H1 (cell line): ENCODE measurements around the gene PTPN22. TPM values are rescaled to one million over a fixed set of nuclear protein-coding genes. Genes with fewer than 3 reads are reported as not detected.

Experiments
- CTCF ChIA-PET: fragments of 300-600 bp; sonication (Branson Sonifier 250); formaldehyde crosslinking; loops from one replicate; lab custom pipeline; 2021; ENCODE audit not compliant: partially characterized antibody; lab: Charles Lee
- POLR2A ChIA-PET: fragments of 300-600 bp; sonication (Branson Sonifier 250); formaldehyde crosslinking; loops from one replicate; lab custom pipeline; 2021; ENCODE audit warnings: inconsistent platforms; ENCODE audit not compliant: partially characterized antibody; lab: Charles Lee
- DNase-seq, 2 experiments: peaks; one replicate each; pipeline versions ENCODE4 v3.0.0 to v3.0.0-alpha.2; 2010 to 2022; ENCODE audit warnings: low spot score in 2 of 2, low read depth in 1 of 2, mixed read lengths in 1 of 2
- FAIRE-seq: peaks from 2 replicates; lab custom pipeline; 2011; peaks lifted over from hg19 to GRCh38; lab: Jason Lieb, UNC
- H2AFZ ChIP-seq: 2 replicates; pipeline ENCODE4 v1.8.1; 2012; ENCODE audit warnings: low read length, inconsistent platforms
- H2AK5ac ChIP-seq: 2 replicates; pipeline ENCODE4 v1.6.1; 2013; ENCODE audit warnings: low read depth, low read length
- H2BK120ac ChIP-seq: replicated peaks from 2 replicates; pipeline ENCODE3; 2013; ENCODE audit warnings: low read depth, low read length, inconsistent platforms
- H2BK12ac ChIP-seq: 2 replicates; pipeline ENCODE4 v1.6.1; 2013; ENCODE audit warnings: low read depth, low read length
- H2BK15ac ChIP-seq: 2 replicates; pipeline ENCODE4 v1.6.1; 2013; ENCODE audit warnings: low read length
- H2BK20ac ChIP-seq: 2 replicates; pipeline ENCODE4 v1.6.1; 2013; ENCODE audit warnings: low read length
- H2BK5ac ChIP-seq: 2 replicates; pipeline ENCODE4 v1.6.1; 2013; ENCODE audit warnings: low read depth, low read length
- H3K14ac ChIP-seq: 2 replicates; pipeline ENCODE4 v1.6.1; 2013; ENCODE audit warnings: inconsistent platforms; ENCODE audit not compliant: insufficient read length
- H3K18ac ChIP-seq: 2 replicates; pipeline ENCODE4 v1.6.1; 2013; ENCODE audit warnings: low read length; ENCODE audit errors: extremely low read depth
- H3K23ac ChIP-seq: 2 replicates; pipeline ENCODE4 v1.6.1; 2013; ENCODE audit warnings: inconsistent platforms; ENCODE audit not compliant: insufficient read length
- H3K23me2 ChIP-seq: 2 replicates; pipeline ENCODE4 v1.6.1; 2013; ENCODE audit warnings: low read depth, low read length
- H3K27ac ChIP-seq: 2 replicates; pipeline ENCODE4 v1.6.1; 2011; ENCODE audit warnings: low read depth, low read length, inconsistent platforms
- H3K27me3 ChIP-seq, 4 experiments: replicated peaks in 1 of 4; 1 replicate in 1 of 4; 2 replicates in 3 of 4; pipeline versions ENCODE4 v1.6.1 to v1.8.1; 2011 to 2013; ENCODE audit warnings: low read length in 3 of 4, mild to moderate bottlenecking in 3 of 4, inconsistent platforms in 2 of 4, mixed read lengths in 2 of 4, moderate library complexity in 1 of 4; ENCODE audit not compliant: control insufficient read depth in 3 of 4, insufficient read depth in 3 of 4; ENCODE audit errors: extremely low read depth in 1 of 4
- H3K36me3 ChIP-seq, 4 experiments: 2 replicates each; pipeline versions ENCODE4 v1.6.1 to v1.8.1; 2011 to 2013; ENCODE audit warnings: mild to moderate bottlenecking in 4 of 4, low read length in 3 of 4, moderate library complexity in 2 of 4, control low read depth in 1 of 4, inconsistent platforms in 1 of 4; ENCODE audit not compliant: insufficient read depth in 4 of 4, control insufficient read depth in 2 of 4
- H3K4ac ChIP-seq: replicated peaks from 2 replicates; pipeline ENCODE3; 2013; ENCODE audit warnings: low read length, low read depth, mixed read lengths, inconsistent platforms; ENCODE audit not compliant: insufficient read length
- H3K4me1 ChIP-seq, 4 experiments: replicated peaks in 1 of 4; 1 replicate in 1 of 4; 2 replicates in 3 of 4; pipeline versions ENCODE4 v1.6.1 to v1.8.1; 2011 to 2013; ENCODE audit warnings: low read length in 3 of 4, inconsistent platforms in 2 of 4, mixed read lengths in 1 of 4; ENCODE audit not compliant: insufficient read depth in 4 of 4, control insufficient read depth in 3 of 4
- H3K4me2 ChIP-seq, 2 experiments: 2 replicates each; pipeline versions ENCODE4 v1.6.1 to v1.8.1; 2011 to 2013; ENCODE audit warnings: low read depth in 2 of 2, low read length in 2 of 2, control low read depth in 1 of 2, inconsistent platforms in 1 of 2, mild to moderate bottlenecking in 1 of 2; ENCODE audit not compliant: insufficient read depth in 1 of 2
- H3K4me3 ChIP-seq, 4 experiments: fragments of 200-600, 300-600 bp in 1 of 4; sonication (generic), shearing (Covaris generic), sonication (Bioruptor Twin) in 1 of 4; 2 replicates each; pipeline versions ENCODE4 v1.5.1 to v1.8.1; 2011 to 2016; ENCODE audit warnings: low read length in 4 of 4, low read depth in 3 of 4, control low read depth in 2 of 4, inconsistent platforms in 2 of 4, mild to moderate bottlenecking in 2 of 4, mixed read lengths in 1 of 4, moderate library complexity in 1 of 4; ENCODE audit not compliant: insufficient read depth in 2 of 4; ENCODE audit errors: extremely low read depth in 1 of 4
- H3K56ac ChIP-seq: replicated peaks from 2 replicates; pipeline ENCODE3; 2013; ENCODE audit warnings: low read depth, mild to moderate bottlenecking, mixed read lengths, low read length, inconsistent platforms; ENCODE audit not compliant: insufficient read length
- H3K79me1 ChIP-seq: 2 replicates; pipeline ENCODE4 v1.6.1; 2013; ENCODE audit warnings: low read depth, low read length, control low read depth
- H3K79me2 ChIP-seq, 2 experiments: 2 replicates each; pipeline versions ENCODE4 v1.6.1 to v1.8.1; 2012 to 2013; ENCODE audit warnings: low read length in 2 of 2, mild to moderate bottlenecking in 2 of 2, inconsistent platforms in 1 of 2; ENCODE audit not compliant: insufficient read depth in 2 of 2, control insufficient read depth in 1 of 2
- H3K9ac ChIP-seq, 4 experiments: replicated peaks in 1 of 4; 1 replicate in 1 of 4; 2 replicates in 3 of 4; pipeline versions ENCODE4 v1.6.1 to v1.8.1; 2011 to 2013; ENCODE audit warnings: low read depth in 3 of 4, low read length in 3 of 4, control low read depth in 2 of 4, mild to moderate bottlenecking in 2 of 4, moderate library complexity in 2 of 4, inconsistent platforms in 1 of 4; ENCODE audit errors: extremely low read depth in 1 of 4
- H3K9me3 ChIP-seq, 2 experiments: 2 replicates each; pipeline versions ENCODE4 v1.6.1 to v1.8.1; 2012 to 2013; ENCODE audit warnings: mild to moderate bottlenecking in 2 of 2, moderate library complexity in 2 of 2, control low read depth in 1 of 2, inconsistent platforms in 1 of 2, low read depth in 1 of 2, low read length in 1 of 2, mixed read lengths in 1 of 2; ENCODE audit not compliant: insufficient read depth in 2 of 2
- H4K20me1 ChIP-seq, 2 experiments: replicated peaks in 1 of 2; 2 replicates each; pipeline versions ENCODE3 to v1.8.1; 2011 to 2013; ENCODE audit warnings: inconsistent platforms in 2 of 2, low read length in 2 of 2, mild to moderate bottlenecking in 1 of 2; ENCODE audit not compliant: insufficient read depth in 2 of 2, control insufficient read depth in 1 of 2
- H4K5ac ChIP-seq: 2 replicates; pipeline ENCODE4 v1.6.1; 2013; ENCODE audit warnings: low read length, low read depth, mixed read lengths, inconsistent platforms; ENCODE audit not compliant: insufficient read length
- H4K8ac ChIP-seq: 2 replicates; pipeline ENCODE4 v1.8.0; 2013; ENCODE audit warnings: mild to moderate bottlenecking, moderate library complexity, low read length, inconsistent platforms; ENCODE audit not compliant: insufficient read depth; ENCODE audit errors: extremely low read depth
- H4K91ac ChIP-seq: replicated peaks from 2 replicates; pipeline ENCODE3; 2013; ENCODE audit warnings: low read length, mixed read lengths, inconsistent platforms; ENCODE audit not compliant: insufficient read length
- BRCA1 ChIP-seq: IDR thresholded peaks from 2 replicates; pipeline ENCODE4 v1.6.1; 2012; ENCODE audit warnings: low read depth, low read length, improper control_type of control experiment
- CEBPB ChIP-seq: IDR thresholded peaks from 2 replicates; pipeline ENCODE4 v1.6.1; 2012; ENCODE audit warnings: low read depth, low read length
- CHD2 ChIP-seq: IDR thresholded peaks from 2 replicates; pipeline ENCODE4 v1.6.1; 2012; ENCODE audit warnings: low read length, improper control_type of control experiment
- CREB1 ChIP-seq: IDR thresholded peaks from 2 replicates; pipeline ENCODE4 v1.6.1; 2012; ENCODE audit warnings: inconsistent platforms
- CTBP2 ChIP-seq: IDR thresholded peaks from 2 replicates; pipeline ENCODE4 v1.7.0; 2011; ENCODE audit warnings: borderline replicate concordance, mild to moderate bottlenecking, moderate library complexity, mixed read lengths, low read length; ENCODE audit not compliant: insufficient read depth, insufficient read length
- EP300 ChIP-seq, 2 experiments: IDR thresholded peaks; 1 replicate in 1 of 2; 2 replicates in 1 of 2; pipeline ENCODE4 v1.6.1; 2011 to 2012; ENCODE audit warnings: low read depth in 2 of 2, low read length in 2 of 2, mild to moderate bottlenecking in 2 of 2, borderline replicate concordance in 1 of 2, inconsistent platforms in 1 of 2, moderate library complexity in 1 of 2
- EZH2 ChIP-seq: fragments of 200-600 bp; sonication (generic); IDR thresholded peaks from 2 replicates; pipeline ENCODE4 v1.7.1; 2012; ENCODE audit warnings: low read depth, mild to moderate bottlenecking, moderate library complexity, low read length, inconsistent platforms; ENCODE audit not compliant: severe bottlenecking
- KDM4A ChIP-seq: IDR thresholded peaks from one replicate; pipeline ENCODE4 v1.7.1; 2012; ENCODE audit warnings: low read depth, mild to moderate bottlenecking, moderate library complexity, low read length, inconsistent platforms; ENCODE audit not compliant: severe bottlenecking
- NRF1 ChIP-seq: IDR thresholded peaks from 2 replicates; pipeline ENCODE4 v1.6.1; 2011; ENCODE audit warnings: mild to moderate bottlenecking, low read depth, low read length, improper control_type of control experiment
- POLR2AphosphoS5 ChIP-seq: IDR thresholded peaks from 2 replicates; pipeline ENCODE4 v1.6.1; 2011; ENCODE audit warnings: low read depth, low read length
- RXRA ChIP-seq: IDR thresholded peaks from 2 replicates; pipeline ENCODE4 v1.6.1; 2011; ENCODE audit warnings: low read depth, mild to moderate bottlenecking, low read length, moderate library complexity; ENCODE audit not compliant: insufficient read depth
- polyA plus RNA-seq, 7 experiments: library from polyadenylated mRNA; depleted of rRNA in 3 of 7; stranded (reverse) in 5 of 7; unstranded in 2 of 7; fragments of >200 nt in 5 of 7; fragments of 200-250 nt in 2 of 7; gene quantifications; 1 replicate in 5 of 7; 2 replicates in 1 of 7; 4 replicates in 1 of 7; pipeline versions ENCODE4 v1.2.1 to v1.2.3, GENCODE V29; 2011 to 2013; ENCODE audit warnings: missing spikeins in 2 of 7, mixed read lengths in 2 of 7
- total RNA-seq: library from RNA; stranded (reverse); fragmentation: NEBNext Ultra II Directional; extraction: Animal tissue kit (Norgen Biotek cat#: 25700); gene quantifications from 2 replicates; pipeline ENCODE4 v1.2.1, GENCODE V29; 2021
- TF ChIP-seq, protein P1 (sequence below): IDR thresholded peaks from 2 replicates; pipeline ENCODE4 v1.6.1; 2011; ENCODE audit warnings: low read depth, mild to moderate bottlenecking, low read length; ENCODE audit not compliant: insufficient read depth
- TF ChIP-seq, protein P2 (sequence below): IDR thresholded peaks from 2 replicates; pipeline ENCODE4 v1.6.1; 2012; ENCODE audit warnings: inconsistent platforms
- TF ChIP-seq, protein P3 (sequence below): IDR thresholded peaks from 2 replicates; pipeline ENCODE4 v1.6.1; 2012; ENCODE audit warnings: inconsistent platforms

Gene PTPN22
- total and polyA plus RNA-seq, 2 of the 8 experiments (the other 6 are each of a cell fraction or from before 2014, with no cell fraction given): not detected

DNA sequence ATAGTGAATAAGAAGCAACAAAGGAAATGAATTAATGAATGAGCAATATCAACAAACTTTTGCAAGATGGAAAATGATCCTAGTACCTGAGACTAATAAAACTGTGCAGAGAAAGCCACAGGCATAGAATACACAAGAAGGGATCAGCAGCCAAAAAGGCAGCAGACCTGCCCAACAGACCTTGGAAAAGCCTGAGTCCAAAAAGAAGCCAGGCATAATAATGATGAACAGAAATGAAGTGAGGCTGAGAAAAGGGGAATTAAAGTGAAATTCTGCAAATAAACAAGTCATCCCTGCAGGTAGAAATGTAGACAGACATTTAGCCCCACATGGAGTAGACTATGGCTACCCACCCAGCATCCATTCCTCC, 101.9 kb downstream of the PTPN22 start:
- H2BK120ac ChIP-seq: no peak overlapping the region
- ChIA-PET POLR2A (no interaction called here), CTCF (interaction anchor here (1.2 kb wide), 1 partner anchor 22 kb away, joined by 3 read pairs; no protein-coding TSS in a partner anchor)
- no peak overlapping the region for H3K9ac ChIP-seq
- H3K79me2 ChIP-seq: no peaks in the 10 kb centered on the region
- H4K5ac ChIP-seq: no peak overlapping the region
- H3K79me1 ChIP-seq: no peaks in the 10 kb centered on the region
- H3K23me2 ChIP-seq: no peaks in the 10 kb centered on the region; the same call in 1 of the 2 replicates
- no peak overlapping the region for H2BK12ac ChIP-seq
- no peak overlapping the region for H2BK20ac ChIP-seq
- H3K9me3 ChIP-seq: no peaks in the 10 kb centered on the region
- no peak overlapping the region for H2BK5ac ChIP-seq
- H3K14ac ChIP-seq: no peak overlapping the region
- no peaks in the 10 kb centered on the region for H4K20me1 ChIP-seq
- no peak overlapping the region for H3K4me2 ChIP-seq
- peaks cover 0 to 10% (median 2%) of the 10 kb centered on the region in 4 experiments; a peak in 3 of 7 replicates for H3K4me1 ChIP-seq
- no peak overlapping the region for H3K27ac ChIP-seq
- H4K91ac ChIP-seq: no peak overlapping the region
- no peak overlapping the region for H2AFZ ChIP-seq
- no peak overlapping the region for H2BK15ac ChIP-seq
- no peak overlapping the region for H3K18ac ChIP-seq
- DNase-seq: no peak
- H3K36me3 ChIP-seq: peaks cover 0 to 18% (median 6%) of the 10 kb centered on the region in 4 experiments; a peak in 6 of 8 replicates
- H3K56ac ChIP-seq: no peak overlapping the region
- H3K4ac ChIP-seq: no peak overlapping the region
- FAIRE-seq: no peak
- no peak overlapping the region for H2AK5ac ChIP-seq
- no peak overlapping the region for H3K23ac ChIP-seq
- H4K8ac ChIP-seq: no peak overlapping the region
- no peak overlapping the region for H3K4me3 ChIP-seq
- peaks cover 0 to 1% (median 0%) of the 10 kb centered on the region in 4 experiments; a peak in 1 of 7 replicates for H3K27me3 ChIP-seq
- TF ChIP-seq, protein P1, sequence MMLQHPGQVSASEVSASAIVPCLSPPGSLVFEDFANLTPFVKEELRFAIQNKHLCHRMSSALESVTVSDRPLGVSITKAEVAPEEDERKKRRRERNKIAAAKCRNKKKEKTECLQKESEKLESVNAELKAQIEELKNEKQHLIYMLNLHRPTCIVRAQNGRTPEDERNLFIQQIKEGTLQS: no peak
- TF ChIP-seq RXRA: no peak
- TF ChIP-seq, protein P2, sequence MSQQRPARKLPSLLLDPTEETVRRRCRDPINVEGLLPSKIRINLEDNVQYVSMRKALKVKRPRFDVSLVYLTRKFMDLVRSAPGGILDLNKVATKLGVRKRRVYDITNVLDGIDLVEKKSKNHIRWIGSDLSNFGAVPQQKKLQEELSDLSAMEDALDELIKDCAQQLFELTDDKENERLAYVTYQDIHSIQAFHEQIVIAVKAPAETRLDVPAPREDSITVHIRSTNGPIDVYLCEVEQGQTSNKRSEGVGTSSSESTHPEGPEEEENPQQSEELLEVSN: no peak
- TF ChIP-seq EP300 (IDR thresholded peaks at IDR 0.05; ENCODE audit: borderline replicate concordance in 1 of 2, low read depth in 2 of 2, low read length in 2 of 2): no peak
- no peak for TF ChIP-seq POLR2AphosphoS5
- no peak for TF ChIP-seq CTBP2
- TF ChIP-seq BRCA1: no peak
- no peak for TF ChIP-seq CEBPB
- no peak for TF ChIP-seq CHD2
- TF ChIP-seq EZH2: no peak
- TF ChIP-seq NRF1: no peak
- TF ChIP-seq KDM4A: no peak
- TF ChIP-seq, protein P3, sequence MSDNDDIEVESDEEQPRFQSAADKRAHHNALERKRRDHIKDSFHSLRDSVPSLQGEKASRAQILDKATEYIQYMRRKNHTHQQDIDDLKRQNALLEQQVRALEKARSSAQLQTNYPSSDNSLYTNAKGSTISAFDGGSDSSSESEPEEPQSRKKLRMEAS: no peak
- TF ChIP-seq CREB1: no peak
